ENCODE data around the gene SRPK2.
"Not testable (repeated sequence)": the region's sequence is repeated elsewhere in the genome, so short reads cannot be mapped to it uniquely, and the experiment has no call there.

The SRPK2 gene

DNA sequence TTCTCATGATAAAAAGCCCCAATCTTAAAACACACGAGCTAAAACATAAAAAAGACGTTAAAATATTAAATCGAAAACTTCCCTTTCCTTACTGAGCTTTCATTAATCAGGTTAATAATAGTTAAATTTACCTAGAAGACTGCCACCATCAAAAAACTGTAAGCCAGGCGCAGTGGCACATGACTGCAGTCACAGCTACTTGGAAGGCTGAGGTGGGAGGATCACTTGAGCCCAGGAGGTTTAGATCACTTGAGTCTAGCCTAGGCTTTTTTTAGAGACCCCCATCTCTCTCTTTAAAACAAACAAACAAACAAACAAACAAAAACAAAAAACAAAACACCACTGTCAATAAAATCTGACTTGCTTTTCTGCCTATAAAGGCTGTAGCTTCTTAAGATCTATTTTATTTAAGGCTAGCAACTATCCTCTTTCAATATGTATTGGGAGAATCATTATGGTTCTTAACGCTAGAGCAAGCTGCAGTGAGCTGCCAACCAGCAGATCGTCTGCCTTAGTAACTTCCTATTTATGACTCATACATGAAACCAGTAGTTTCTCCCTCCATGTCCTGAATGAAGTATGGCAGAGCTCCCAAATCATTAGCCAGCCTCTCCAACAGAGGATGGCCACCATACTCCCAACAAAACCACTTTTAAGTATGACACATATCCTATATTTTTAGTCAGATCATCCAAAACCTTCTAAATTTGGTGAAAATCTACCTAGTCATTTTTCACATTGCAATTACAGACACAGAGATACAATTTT lies 163.7 kb downstream of the SRPK2 start:
- DNase-seq (ENCODE audit: low read depth), result no peak

- no peak for DNase-seq (ENCODE audit: low read depth)
Observed at GRCh38 chr7:105222953-105223352, 165.8 kb downstream of the SRPK2 start.

GRCh38 chr7:105219771-105220160 lies 169.0 kb downstream of the SRPK2 start:
- no peak for DNase-seq (ENCODE audit: low read depth)

DNA sequence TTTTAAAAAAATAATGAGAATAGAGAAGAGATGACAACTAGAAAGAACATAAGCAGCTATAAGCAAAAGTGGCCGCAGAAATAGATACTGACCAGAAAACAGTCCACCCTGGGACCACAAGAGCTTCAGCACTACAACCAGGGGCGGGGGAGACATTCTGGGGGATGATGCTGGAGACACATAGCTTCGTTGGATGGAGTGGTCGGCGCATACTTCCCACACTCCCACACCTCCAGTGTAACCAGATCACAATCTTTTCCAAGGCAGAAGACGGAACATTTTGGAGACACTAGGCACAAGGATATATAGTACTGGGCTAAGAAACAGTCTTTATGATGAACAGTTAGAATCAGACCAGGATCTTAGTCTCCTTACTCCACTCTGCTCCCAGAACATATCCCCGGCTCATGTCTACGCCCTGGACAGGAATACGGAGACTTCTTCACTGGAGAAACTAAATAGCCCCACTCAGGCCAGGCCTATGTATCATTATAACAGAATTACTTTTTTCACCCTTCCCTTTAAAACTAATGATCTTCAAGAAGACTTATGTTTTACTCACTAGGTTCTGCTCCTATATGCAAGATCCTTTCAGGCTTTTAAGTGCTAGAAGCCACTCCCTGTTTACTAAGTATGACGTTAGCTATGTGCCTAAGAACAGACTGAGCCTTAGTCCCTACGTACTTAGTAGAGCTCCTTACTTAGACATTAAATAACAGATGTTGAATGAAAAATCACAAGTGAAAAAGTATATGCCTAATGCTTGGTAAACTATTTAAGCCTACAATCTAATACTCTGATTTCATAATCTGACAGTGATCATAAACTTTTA lies 169.6 kb downstream of the SRPK2 start:
- DNase-seq (ENCODE audit: low read depth), result no peak

DNA sequence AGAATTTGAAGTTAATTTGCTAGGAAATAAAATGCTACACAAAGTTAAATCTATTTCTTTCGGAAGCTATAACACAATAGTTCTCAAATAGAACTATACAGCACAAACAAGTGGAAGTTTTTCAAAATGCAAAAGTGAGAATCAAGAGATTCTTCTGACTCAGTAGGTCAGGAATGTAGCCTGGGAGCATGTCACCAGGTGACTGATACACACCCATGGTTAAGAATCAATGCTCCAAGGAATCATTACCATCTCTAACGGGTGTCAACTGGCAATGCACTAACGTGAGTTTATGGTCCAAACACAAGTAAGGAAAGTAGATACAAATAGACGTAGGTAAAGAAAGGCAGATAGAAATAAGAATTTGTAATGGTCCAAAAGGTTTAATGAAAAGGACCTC lies 170.5 kb downstream of the SRPK2 start:
- no peak for DNase-seq (ENCODE audit: low read depth)

DNA sequence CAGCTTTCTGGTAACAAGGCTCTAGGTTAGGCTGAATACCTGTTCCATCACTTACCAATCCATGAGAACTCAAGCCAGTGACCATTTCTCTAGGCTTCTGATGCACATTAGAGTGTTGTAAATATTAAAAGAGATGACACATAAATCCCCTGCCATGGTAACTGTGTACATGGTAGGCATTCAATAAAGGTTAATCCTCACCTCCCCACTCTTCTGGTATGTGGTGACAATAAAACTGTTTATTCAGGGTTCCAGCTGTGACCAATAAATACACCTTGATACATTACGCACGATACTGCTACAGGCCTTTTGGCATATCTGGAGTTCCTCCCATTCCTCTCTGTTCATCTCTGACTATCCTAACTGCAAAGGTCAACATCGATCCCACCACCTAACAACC lies 171.9 kb downstream of the SRPK2 start:
- no peak for DNase-seq (ENCODE audit: low read depth)

GRCh38 chr7:105215821-105216220 lies 172.9 kb downstream of the SRPK2 start:
- no peak for DNase-seq (ENCODE audit: low read depth)

- no peak for DNase-seq (ENCODE audit: low read depth)
Observed at GRCh38 chr7:105215182-105215581, 173.5 kb downstream of the SRPK2 start.

GRCh38 chr7:105213611-105214010 lies 175.1 kb downstream of the SRPK2 start:
- no peak for DNase-seq (ENCODE audit: low read depth)

DNA sequence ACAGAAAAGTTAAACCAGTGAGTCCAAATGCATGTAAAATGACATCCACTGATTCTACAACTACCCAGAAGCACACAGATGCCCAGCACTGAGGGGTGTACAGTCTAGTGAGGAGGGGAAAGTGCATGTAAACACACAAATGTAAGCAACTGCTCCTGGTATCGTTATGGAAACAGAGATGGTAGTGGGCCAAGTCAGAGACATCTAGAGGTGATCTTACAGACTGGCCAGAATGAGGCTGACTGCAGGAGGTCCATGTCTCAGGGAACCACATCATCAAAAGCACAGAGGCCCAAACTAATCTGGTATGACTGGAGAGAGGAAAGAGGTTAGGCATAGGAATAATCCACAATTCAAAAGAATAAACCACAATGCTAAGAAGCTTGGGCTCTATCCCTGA lies 176.5 kb downstream of the SRPK2 start:
- DNase-seq (ENCODE audit: low read depth), result no peak

GRCh38 chr7:105210721-105211205 lies 178.0 kb downstream of the SRPK2 start:
- DNase-seq (ENCODE audit: low read depth), result no peak

DNA sequence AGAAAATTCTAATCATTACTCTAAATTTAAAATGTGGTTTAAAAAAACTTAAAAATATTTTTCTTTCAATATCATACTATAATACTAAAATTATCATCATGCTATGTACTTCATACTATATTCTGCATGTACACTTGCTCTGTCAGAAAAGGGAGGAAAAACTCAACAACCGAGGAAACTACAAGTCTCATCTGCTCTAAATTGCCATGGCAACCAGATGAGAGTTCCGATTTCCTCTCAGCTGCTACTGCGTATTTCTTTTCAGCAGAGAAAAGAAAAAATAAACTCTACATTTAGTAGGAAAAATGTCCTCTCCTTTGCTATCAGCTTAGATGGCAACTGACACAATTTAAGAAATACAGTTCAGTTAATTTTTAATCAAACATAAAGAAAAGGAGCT lies 178.9 kb downstream of the SRPK2 start:
- no peak for DNase-seq (ENCODE audit: low read depth)

DNA sequence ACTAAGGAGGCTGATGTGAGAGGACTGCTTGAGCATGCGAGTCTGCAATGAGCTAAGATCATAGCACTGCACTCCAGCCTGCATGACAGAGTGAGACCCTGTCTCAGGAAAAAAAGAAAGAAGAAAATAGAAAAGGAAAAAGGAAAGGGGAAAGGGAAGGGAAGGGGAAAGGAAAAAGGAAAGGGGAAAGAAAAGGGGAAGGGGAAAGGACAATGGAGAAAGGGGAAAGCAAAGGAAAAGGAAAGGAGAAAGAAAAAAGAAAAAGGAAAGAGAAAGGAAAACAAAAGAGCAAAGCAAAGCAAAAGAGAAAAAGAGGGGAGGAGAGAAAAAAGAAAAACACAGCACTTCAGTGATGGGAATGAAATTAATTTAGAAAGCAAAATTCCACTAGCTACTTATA lies 179.3 kb downstream of the SRPK2 start:
- DNase-seq (ENCODE audit: low read depth), result no peak

DNA sequence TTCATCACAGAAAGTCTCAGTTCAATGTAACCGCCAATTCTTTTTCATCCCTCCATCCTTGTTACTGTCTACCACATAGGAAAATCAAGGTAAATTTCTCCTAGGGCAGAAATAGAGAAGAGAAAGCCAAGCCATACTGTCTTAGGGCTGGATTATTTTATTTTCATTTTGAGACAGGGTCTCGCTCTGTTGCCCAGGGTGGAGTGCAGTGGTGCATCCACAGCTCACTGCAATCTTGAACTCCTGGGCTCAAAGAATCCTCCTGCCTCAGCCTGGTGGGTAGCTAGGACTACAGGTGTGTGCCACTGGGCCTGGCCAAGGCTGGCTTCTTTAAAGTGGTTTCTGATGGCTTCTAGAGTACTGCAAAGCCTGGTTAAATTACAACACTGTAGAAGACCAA lies 181.7 kb downstream of the SRPK2 start:
- DNase-seq (ENCODE audit: low read depth), result no peak

- DNase-seq (ENCODE audit: low read depth), result no peak
Observed at GRCh38 chr7:105205592-105206237, 183.0 kb downstream of the SRPK2 start.

GRCh38 chr7:105204953-105205352 lies 183.8 kb downstream of the SRPK2 start:
- DNase-seq (ENCODE audit: low read depth), result no peak

- DNase-seq (ENCODE audit: low read depth), result no peak
Observed at GRCh38 chr7:105204520-105204919, 184.2 kb downstream of the SRPK2 start.

- no peak for DNase-seq (ENCODE audit: low read depth)
Observed at GRCh38 chr7:105202616-105203015, 186.1 kb downstream of the SRPK2 start.

GRCh38 chr7:105199386-105199785 lies 189.3 kb downstream of the SRPK2 start:
- no peak for DNase-seq (ENCODE audit: low read depth)

DNA sequence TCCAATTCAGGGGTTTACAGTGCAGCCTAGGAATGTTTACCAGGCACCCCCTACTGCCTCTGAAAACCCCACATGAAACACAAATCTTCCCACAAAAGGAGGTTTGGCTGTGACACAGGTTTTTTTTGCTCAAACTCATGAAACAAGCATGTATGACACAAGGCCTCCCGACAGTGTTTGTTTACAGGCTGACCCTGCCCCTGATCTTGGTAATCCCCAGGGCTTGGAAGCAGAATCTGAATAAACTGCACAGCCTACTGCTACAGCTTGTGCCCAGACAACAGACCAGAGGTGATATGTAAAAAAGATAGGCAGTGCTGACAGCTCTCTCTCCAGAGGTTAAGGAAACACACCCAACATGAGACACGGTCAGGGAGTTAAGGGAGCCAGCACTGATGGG lies 190.5 kb downstream of the SRPK2 start:
- DNase-seq (ENCODE audit: low read depth), result no peak

DNA sequence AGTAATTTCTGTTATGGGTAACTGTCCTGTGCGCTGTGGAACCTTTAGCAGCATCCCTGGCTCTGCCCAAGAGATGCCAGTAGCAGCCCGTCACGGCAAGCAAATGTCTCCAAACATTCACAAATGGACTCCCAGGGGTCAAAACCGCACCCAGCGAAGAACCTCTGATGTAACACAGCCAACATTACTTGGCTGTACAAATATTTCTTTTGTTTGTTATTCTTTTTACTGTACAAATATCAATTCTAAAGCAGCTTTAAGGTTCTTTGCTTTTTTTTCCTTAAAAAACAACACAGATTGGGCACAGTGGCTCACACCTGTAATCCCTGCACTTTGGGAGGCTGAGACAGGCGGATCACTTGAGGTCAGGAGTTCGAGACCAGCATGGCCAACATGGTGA lies 192.2 kb downstream of the SRPK2 start:
- DNase-seq (ENCODE audit: low read depth), result no peak

- DNase-seq (ENCODE audit: low read depth), result no peak
Observed at GRCh38 chr7:105195891-105196290, 192.8 kb downstream of the SRPK2 start.

DNA sequence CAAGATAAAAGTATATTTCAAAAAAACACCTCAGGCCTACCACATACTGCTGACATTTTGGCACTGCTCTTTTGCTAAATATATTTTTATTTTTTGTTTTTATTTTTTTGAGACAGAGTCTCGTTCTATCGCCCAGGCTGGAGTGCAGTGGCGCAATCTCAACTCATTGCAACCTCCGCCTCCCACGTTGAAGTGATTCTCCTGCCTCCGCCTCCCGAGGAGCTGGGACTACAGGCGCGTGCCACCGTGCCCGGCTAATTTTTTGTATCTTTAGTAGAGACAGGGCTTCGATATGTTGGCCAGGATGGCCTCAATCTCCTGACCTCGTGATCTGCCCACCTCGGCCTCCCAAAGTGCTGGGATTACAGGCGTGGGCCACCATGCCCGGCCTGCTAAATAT lies 193.8 kb downstream of the SRPK2 start:
- not testable (repeated sequence) for DNase-seq (ENCODE audit: low read depth)
